Mucosa of stomach (tissue), 1 donor: ENCODE measurements around the gene MAML3.

Source experiments
- H3K27me3 ChIP-seq: one replicate; pipeline ENCODE4 v1.7.0; 2013; ENCODE audit warnings: mild to moderate bottlenecking, low read length; ENCODE audit not compliant: control insufficient read depth, insufficient read depth
- H3K36me3 ChIP-seq: one replicate; pipeline ENCODE4 v1.7.0; 2013; ENCODE audit warnings: low read length; ENCODE audit not compliant: control insufficient read depth, insufficient read depth
- H3K4me1 ChIP-seq: one replicate; pipeline ENCODE4 v1.7.0; 2013; ENCODE audit warnings: mild to moderate bottlenecking, low read length; ENCODE audit not compliant: control insufficient read depth, insufficient read depth
- H3K4me3 ChIP-seq: one replicate; pipeline ENCODE4 v1.7.0; 2013; ENCODE audit warnings: low read length
- H3K9ac ChIP-seq: one replicate; pipeline ENCODE4 v1.7.0; 2013; ENCODE audit warnings: mild to moderate bottlenecking, low read length, moderate library complexity
- H3K9me3 ChIP-seq: one replicate; pipeline ENCODE4 v1.7.0; 2013; ENCODE audit warnings: mild to moderate bottlenecking, low read length, moderate library complexity; ENCODE audit not compliant: control insufficient read depth
- donor health status: Pancreatic carcinoma.

Gene MAML3

GRCh38 chr4:139676913-139677585 lies 476.9 kb downstream of the MAML3 start:
- peaks cover 8% of the 10 kb centered on the region for H3K36me3 ChIP-seq
- no peak overlapping the region for H3K9ac ChIP-seq
- peaks cover 14% of the 10 kb centered on the region for H3K4me1 ChIP-seq
- H3K4me3 ChIP-seq, result no peak overlapping the region
- H3K27me3 ChIP-seq, result no peaks in the 10 kb centered on the region
- H3K9me3 ChIP-seq, result no peaks in the 10 kb centered on the region

- Histone ChIP-seq H3K4me1 (peaks cover 10% of the 10 kb centered on the region), H3K9me3 (no peaks in the 10 kb centered on the region), H3K36me3 (peaks cover 8% of the 10 kb centered on the region), H3K9ac (no peak overlapping the region), H3K4me3 (no peak overlapping the region), H3K27me3 (no peaks in the 10 kb centered on the region)
Measured at GRCh38 chr4:139676365-139676764, 477.6 kb downstream of the MAML3 start.

GRCh38 chr4:139675651-139676050 lies 478.3 kb downstream of the MAML3 start:
- no peaks in the 10 kb centered on the region for H3K9me3 ChIP-seq
- H3K27me3 ChIP-seq, result no peaks in the 10 kb centered on the region
- peaks cover 8% of the 10 kb centered on the region for H3K36me3 ChIP-seq
- H3K4me3 ChIP-seq, result no peak overlapping the region
- no peak overlapping the region for H3K9ac ChIP-seq
- H3K4me1 ChIP-seq, result peaks cover 11% of the 10 kb centered on the region

GRCh38 chr4:139674875-139675550 lies 479.0 kb downstream of the MAML3 start:
- H3K36me3 ChIP-seq, result peaks cover 8% of the 10 kb centered on the region
- H3K9me3 ChIP-seq, result no peaks in the 10 kb centered on the region
- H3K4me1 ChIP-seq, result peaks cover 17% of the 10 kb centered on the region

GRCh38 chr4:139672732-139673131 lies 481.3 kb downstream of the MAML3 start:
- H3K27me3 ChIP-seq, result no peaks in the 10 kb centered on the region
- no peak overlapping the region for H3K9ac ChIP-seq
- no peaks in the 10 kb centered on the region for H3K36me3 ChIP-seq

More at GRCh38 chr4:139674875-139675550, 479.0 kb downstream of the MAML3 start:
- H3K27me3 ChIP-seq, result no peaks in the 10 kb centered on the region
- H3K9ac ChIP-seq, result peak overlapping the region; percentile 12
- no peak overlapping the region for H3K4me3 ChIP-seq

GRCh38 chr4:139672215-139672614 lies 481.8 kb downstream of the MAML3 start:
- Histone ChIP-seq H3K4me1 (peaks cover 36% of the 10 kb centered on the region), H3K27me3 (no peaks in the 10 kb centered on the region), H3K9ac (no peak overlapping the region), H3K36me3 (no peaks in the 10 kb centered on the region), H3K9me3 (no peaks in the 10 kb centered on the region), H3K4me3 (no peak overlapping the region)

More at GRCh38 chr4:139672732-139673131, 481.3 kb downstream of the MAML3 start:
- Histone ChIP-seq H3K4me1 (peaks cover 36% of the 10 kb centered on the region), H3K4me3 (no peak overlapping the region), H3K9me3 (no peaks in the 10 kb centered on the region)

GRCh38 chr4:139670775-139671174 lies 483.2 kb downstream of the MAML3 start:
- Histone ChIP-seq H3K4me1 (peaks cover 30% of the 10 kb centered on the region), H3K9me3 (no peaks in the 10 kb centered on the region), H3K4me3 (no peak overlapping the region), H3K36me3 (no peaks in the 10 kb centered on the region), H3K9ac (peak overlapping the region; percentile 4), H3K27me3 (no peaks in the 10 kb centered on the region)

- H3K9me3 ChIP-seq, result no peaks in the 10 kb centered on the region
- H3K4me3 ChIP-seq, result peak overlapping the region; percentile 6
- H3K4me1 ChIP-seq, result peaks cover 33% of the 10 kb centered on the region
- no peaks in the 10 kb centered on the region for H3K36me3 ChIP-seq
- H3K27me3 ChIP-seq, result no peaks in the 10 kb centered on the region
- no peak overlapping the region for H3K9ac ChIP-seq
Measured at GRCh38 chr4:139669890-139670289, 484.1 kb downstream of the MAML3 start.

GRCh38 chr4:139669335-139669734 lies 484.6 kb downstream of the MAML3 start:
- no peak overlapping the region for H3K9ac ChIP-seq
- no peaks in the 10 kb centered on the region for H3K9me3 ChIP-seq
- peaks cover 38% of the 10 kb centered on the region for H3K4me1 ChIP-seq
- no peaks in the 10 kb centered on the region for H3K27me3 ChIP-seq
- no peaks in the 10 kb centered on the region for H3K36me3 ChIP-seq
- peak overlapping the region; percentile 6 for H3K4me3 ChIP-seq

- Histone ChIP-seq H3K36me3 (no peaks in the 10 kb centered on the region), H3K4me3 (no peak overlapping the region), H3K9me3 (no peaks in the 10 kb centered on the region), H3K4me1 (peaks cover 44% of the 10 kb centered on the region), H3K9ac (no peak overlapping the region), H3K27me3 (no peaks in the 10 kb centered on the region)
Measured at GRCh38 chr4:139668658-139669201, 485.3 kb downstream of the MAML3 start.

- Histone ChIP-seq H3K4me3 (no peak overlapping the region), H3K4me1 (peaks cover 44% of the 10 kb centered on the region), H3K9ac (peak overlapping the region; percentile 23), H3K9me3 (no peaks in the 10 kb centered on the region), H3K27me3 (no peaks in the 10 kb centered on the region), H3K36me3 (no peaks in the 10 kb centered on the region)
Measured at GRCh38 chr4:139668036-139668435, 485.9 kb downstream of the MAML3 start.
